Measurements from ENCODE around the gene CDKAL1. TPM values are rescaled to one million over a fixed set of nuclear protein-coding genes. Genes with fewer than 3 reads are reported as not detected.

Gene CDKAL1
- total and polyA plus RNA-seq, 10 of the 15 experiments (the other 5 are each of a cell fraction or from before 2014, with no cell fraction given): 10.7 to 26.9 (median 17.3) TPM

- TF ChIP-seq E4F1 (IDR thresholded peaks at IDR 0.05; ENCODE audit: borderline replicate concordance, partially characterized antibody) (no peak), RUNX3 (IDR thresholded peaks at IDR 0.05; ENCODE audit: low read length) (peak; percentile 52), MAX (IDR thresholded peaks at IDR 0.05; ENCODE audit: low read depth, low read length) (no peak), NFIC (IDR thresholded peaks at IDR 0.05; ENCODE audit: low read depth, low read length) (peak; percentile 59; the same call in 1 of the 2 replicates)
Observed at GRCh38 chr6:21265034-21265729, 730.9 kb downstream of the CDKAL1 start (continued).

GRCh38 chr6:21265730-21266044, 731.4 kb downstream of the CDKAL1 start:
- WGBS (ENCODE audit: insufficient coverage, insufficient replicate concordance, low lambda C conversion rate, missing lambda C conversion rate): 26% methylated on average over 2 of the region's 2 CpGs
- Histone ChIP-seq H3K27ac (ENCODE audit: control insufficient read depth, insufficient read depth) (no peak overlapping the region), H3K9me3 (replicated peaks; ENCODE audit: control insufficient read depth, insufficient read depth, low read length) (no peaks in the 10 kb centered on the region), H3K27me3 (replicated peaks in 1 of 2; ENCODE audit: control insufficient read depth in 2 of 2, insufficient read depth in 2 of 2, low read length in 1 of 2) (no peaks in the 10 kb centered on the region), H3K4me2 (ENCODE audit: control insufficient read depth, insufficient read depth) (no peak overlapping the region), H3K9ac (ENCODE audit: control insufficient read depth, insufficient read depth, low read length) (no peak overlapping the region), H3K4me1 (ENCODE audit: control insufficient read depth, insufficient read depth, low read length) (peaks cover 17% of the 10 kb centered on the region), H3K4me3 (no peak overlapping the region), H4K20me1 (ENCODE audit: control insufficient read depth, insufficient read depth) (no peaks in the 10 kb centered on the region), H3K79me2 (ENCODE audit: control insufficient read depth, insufficient read depth, low read length) (no peaks in the 10 kb centered on the region), H3K36me3 (ENCODE audit: control insufficient read depth in 2 of 2, insufficient read depth in 2 of 2, low read length in 1 of 2) (no peaks in the 10 kb centered on the region), H2AFZ (ENCODE audit: control insufficient read depth, low read depth, low read length) (no peak overlapping the region)
- intact Hi-C loops (cut with micrococcal nuclease; ENCODE audit: unreplicated experiment): loop anchor here (2.0 kb wide), 1 partner anchor 389 kb away; no protein-coding TSS in a partner anchor
- no peak for ATAC-seq
- ChIA-PET CTCF (interaction anchor here (0.9 to 1.2 kb wide), 2 partner anchors 106 to 323 kb away, joined by 3 read pairs; no protein-coding TSS in a partner anchor), SMC1A (ENCODE audit: uncharacterized antibody, unreplicated experiment) (interaction anchor here (1.0 to 4.2 kb wide), 10 partner anchors 8 to 345 kb away, joined by 3 to 20 read pairs (median 7); no protein-coding TSS in a partner anchor), RAD21 (ENCODE audit: unreplicated experiment) (interaction anchor here (1.3 to 2.5 kb wide), 4 partner anchors 20 to 389 kb away, joined by 4 to 11 read pairs (median 4); no protein-coding TSS in a partner anchor), POLR2A (no interaction called here)
- no peak for DNase-seq (ENCODE audit: low read depth, low spot score)
- no TSS peak for BruUV-seq (replicated peaks)
- FAIRE-seq: no peak
- peak in 1 of 2 experiments; percentile 35; a peak in 1 of 4 replicates for TF ChIP-seq ETV6 (conservative IDR thresholded peaks at IDR 0.05 in 1 of 2, IDR thresholded peaks at IDR 0.05 in 1 of 2; ENCODE audit: borderline replicate concordance in 1 of 2, low read depth in 1 of 2)
- TF ChIP-seq NR2C2 (IDR thresholded peaks at IDR 0.05; ENCODE audit: borderline replicate concordance, control insufficient read depth, insufficient read length, low read depth): no peak
- in situ Hi-C loops (cut with MboI): no loop called here
